Measurements from ENCODE around the gene HP1BP3. TPM values are rescaled to one million over a fixed set of nuclear protein-coding genes. Genes with fewer than 3 reads are reported as not detected.

The HP1BP3 gene
- total and polyA plus RNA-seq, 4 donors: 34.8 to 115 (median 72.7) TPM

- no peaks in the 10 kb centered on the region for H3K36me3 ChIP-seq (ENCODE audit: control insufficient read depth in 4 of 4, insufficient read depth in 3 of 4, low read depth in 1 of 4, low read length in 3 of 4)
- peaks cover 2 to 12% (median 7%) of the 10 kb centered on the region in 4 donors for H3K4me1 ChIP-seq (ENCODE audit: control insufficient read depth in 4 of 4, insufficient read depth in 4 of 4, low read length in 3 of 4)
- H3K27me3 ChIP-seq (ENCODE audit: control insufficient read depth in 4 of 4, insufficient read depth in 4 of 4, low read length in 3 of 4): no peaks in the 10 kb centered on the region
- no peak for DNase-seq (ENCODE audit: low spot score)
- 90% methylated on average over 12 of the region's 12 CpGs for WGBS
- H3K27ac ChIP-seq (ENCODE audit: low read depth in 1 of 2, low read length in 2 of 2): no peak overlapping the region
- no peak overlapping the region for H3K4me3 ChIP-seq (ENCODE audit: low read depth in 1 of 3, low read length in 3 of 3)
- H3K9me3 ChIP-seq (ENCODE audit: control insufficient read depth in 4 of 4, low read length in 3 of 4): no peaks in the 10 kb centered on the region
- no peak overlapping the region for H3K9ac ChIP-seq (ENCODE audit: low read depth in 1 of 2, low read length in 2 of 2)
- no peak for TF ChIP-seq TAF1 (conservative IDR thresholded peaks at IDR 0.05)
- no peak for TF ChIP-seq EGR1 (IDR thresholded peaks at IDR 0.05; ENCODE audit: low read depth in 2 of 2)
- TF ChIP-seq, protein P1, sequence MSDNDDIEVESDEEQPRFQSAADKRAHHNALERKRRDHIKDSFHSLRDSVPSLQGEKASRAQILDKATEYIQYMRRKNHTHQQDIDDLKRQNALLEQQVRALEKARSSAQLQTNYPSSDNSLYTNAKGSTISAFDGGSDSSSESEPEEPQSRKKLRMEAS (IDR thresholded peaks at IDR 0.05): no peak
- no peak for TF ChIP-seq FOXA1 (IDR thresholded peaks at IDR 0.05)
- no peak for TF ChIP-seq RAD21 (IDR thresholded peaks at IDR 0.05)
- no peak for TF ChIP-seq FOXA2 (IDR thresholded peaks at IDR 0.05)
- no peak for TF ChIP-seq SP1 (IDR thresholded peaks at IDR 0.05)
- no peak for TF ChIP-seq HNF4A (conservative IDR thresholded peaks at IDR 0.05)
- TF ChIP-seq REST (IDR thresholded peaks at IDR 0.05): no peak
- TF ChIP-seq, protein P2, sequence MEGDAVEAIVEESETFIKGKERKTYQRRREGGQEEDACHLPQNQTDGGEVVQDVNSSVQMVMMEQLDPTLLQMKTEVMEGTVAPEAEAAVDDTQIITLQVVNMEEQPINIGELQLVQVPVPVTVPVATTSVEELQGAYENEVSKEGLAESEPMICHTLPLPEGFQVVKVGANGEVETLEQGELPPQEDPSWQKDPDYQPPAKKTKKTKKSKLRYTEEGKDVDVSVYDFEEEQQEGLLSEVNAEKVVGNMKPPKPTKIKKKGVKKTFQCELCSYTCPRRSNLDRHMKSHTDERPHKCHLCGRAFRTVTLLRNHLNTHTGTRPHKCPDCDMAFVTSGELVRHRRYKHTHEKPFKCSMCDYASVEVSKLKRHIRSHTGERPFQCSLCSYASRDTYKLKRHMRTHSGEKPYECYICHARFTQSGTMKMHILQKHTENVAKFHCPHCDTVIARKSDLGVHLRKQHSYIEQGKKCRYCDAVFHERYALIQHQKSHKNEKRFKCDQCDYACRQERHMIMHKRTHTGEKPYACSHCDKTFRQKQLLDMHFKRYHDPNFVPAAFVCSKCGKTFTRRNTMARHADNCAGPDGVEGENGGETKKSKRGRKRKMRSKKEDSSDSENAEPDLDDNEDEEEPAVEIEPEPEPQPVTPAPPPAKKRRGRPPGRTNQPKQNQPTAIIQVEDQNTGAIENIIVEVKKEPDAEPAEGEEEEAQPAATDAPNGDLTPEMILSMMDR (IDR thresholded peaks at IDR 0.05; ENCODE audit: low read depth, low read length, missing input control): no peak
- TF ChIP-seq NR2F2 (IDR thresholded peaks at IDR 0.05): no peak
- TF ChIP-seq RXRA (IDR thresholded peaks at IDR 0.05): no peak
- TF ChIP-seq, protein P3, sequence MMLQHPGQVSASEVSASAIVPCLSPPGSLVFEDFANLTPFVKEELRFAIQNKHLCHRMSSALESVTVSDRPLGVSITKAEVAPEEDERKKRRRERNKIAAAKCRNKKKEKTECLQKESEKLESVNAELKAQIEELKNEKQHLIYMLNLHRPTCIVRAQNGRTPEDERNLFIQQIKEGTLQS (IDR thresholded peaks at IDR 0.05): no peak
- TF ChIP-seq JUND (IDR thresholded peaks at IDR 0.05): no peak
- TF ChIP-seq HNF4G (IDR thresholded peaks at IDR 0.05): no peak
- no peak for TF ChIP-seq GABPA (IDR thresholded peaks at IDR 0.05 in 1 of 2, conservative IDR thresholded peaks at IDR 0.05 in 1 of 2)
- TF ChIP-seq ZBTB33 (IDR thresholded peaks at IDR 0.05): no peak
- TF ChIP-seq YY1 (IDR thresholded peaks at IDR 0.05): no peak
These were observed 89.5 kb downstream of the HP1BP3 start for GRCh38 chr1:20697563-20697962.
